Kidney epithelial cell (primary cell): ENCODE data around the gene KIF3C. TPM values are rescaled to one million over a fixed set of nuclear protein-coding genes. Genes with fewer than 3 reads are reported as not detected.

Experiments used
- DNase-seq: peaks from one replicate; pipeline ENCODE4 v3.0.0-alpha.2; 2010; ENCODE audit warnings: low read depth
- H3K27me3 ChIP-seq: 2 replicates; pipeline ENCODE4 v1.6.0; 2011; ENCODE audit warnings: low read length; ENCODE audit not compliant: control insufficient read depth, insufficient read depth
- H3K36me3 ChIP-seq: 2 replicates; pipeline ENCODE4 v1.5.1; 2011; ENCODE audit warnings: low read length; ENCODE audit not compliant: control insufficient read depth, insufficient read depth
- H3K4me3 ChIP-seq: 2 replicates; pipeline ENCODE4 v1.5.1; 2011; ENCODE audit warnings: low read depth, mild to moderate bottlenecking, control low read depth, low read length
- CTCF ChIP-seq: IDR thresholded peaks from 2 replicates; pipeline ENCODE4 v1.5.1; 2011; ENCODE audit warnings: mild to moderate bottlenecking, moderate library complexity, low read length, control low read depth, inconsistent platforms; ENCODE audit not compliant: insufficient read depth, poor library complexity, severe bottlenecking
- total RNA-seq: library from RNA; depleted of rRNA; stranded (reverse); fragments of >200 nt; gene quantifications from 2 replicates; pipeline ENCODE4 v1.2.3, GENCODE V29; 2015

The KIF3C gene
- total RNA-seq, 1 donor from 2014 or later = 58.3 TPM

DNA sequence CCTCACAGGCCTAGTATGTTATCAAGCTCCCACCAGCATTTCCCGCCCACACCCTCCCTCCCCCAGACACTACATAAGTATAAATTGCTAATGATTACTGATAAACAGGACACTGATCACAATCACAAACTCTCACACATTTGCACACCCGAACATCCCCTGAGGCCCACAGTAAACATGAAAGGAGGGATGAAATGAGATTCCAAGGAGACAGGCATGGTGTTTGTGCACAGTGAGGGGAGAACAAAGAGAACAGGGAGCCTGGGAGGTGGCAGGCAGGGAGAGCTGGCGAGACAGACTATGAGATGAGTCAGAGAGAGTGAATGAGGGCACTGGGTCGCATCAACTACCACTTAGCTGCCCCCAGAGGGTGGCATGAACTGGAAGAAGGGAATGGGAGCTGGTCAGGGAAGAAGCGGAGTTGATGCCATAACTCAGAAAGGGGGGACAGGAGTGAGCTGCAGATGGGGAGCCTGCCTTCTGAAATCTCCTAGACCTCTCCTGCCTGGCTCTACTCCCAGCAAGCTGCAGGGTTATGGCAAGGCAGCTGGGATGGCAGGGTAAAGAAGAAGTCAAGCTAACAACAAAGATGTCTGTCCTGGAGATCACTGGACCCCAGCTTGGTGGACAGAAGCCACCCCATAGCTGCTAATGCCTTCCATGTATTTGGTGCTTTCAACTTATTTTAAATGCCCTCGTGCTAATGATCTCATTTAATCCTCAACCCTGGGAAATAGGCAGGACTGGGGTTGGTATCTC, 5.1 kb downstream of the KIF3C start:
- Histone ChIP-seq H3K4me3 (no peak overlapping the region), H3K36me3 (no peaks in the 10 kb centered on the region), H3K27me3 (no peaks in the 10 kb centered on the region)
- TF ChIP-seq CTCF = peak; percentile 2
- DNase-seq = peak; percentile 62

DNA sequence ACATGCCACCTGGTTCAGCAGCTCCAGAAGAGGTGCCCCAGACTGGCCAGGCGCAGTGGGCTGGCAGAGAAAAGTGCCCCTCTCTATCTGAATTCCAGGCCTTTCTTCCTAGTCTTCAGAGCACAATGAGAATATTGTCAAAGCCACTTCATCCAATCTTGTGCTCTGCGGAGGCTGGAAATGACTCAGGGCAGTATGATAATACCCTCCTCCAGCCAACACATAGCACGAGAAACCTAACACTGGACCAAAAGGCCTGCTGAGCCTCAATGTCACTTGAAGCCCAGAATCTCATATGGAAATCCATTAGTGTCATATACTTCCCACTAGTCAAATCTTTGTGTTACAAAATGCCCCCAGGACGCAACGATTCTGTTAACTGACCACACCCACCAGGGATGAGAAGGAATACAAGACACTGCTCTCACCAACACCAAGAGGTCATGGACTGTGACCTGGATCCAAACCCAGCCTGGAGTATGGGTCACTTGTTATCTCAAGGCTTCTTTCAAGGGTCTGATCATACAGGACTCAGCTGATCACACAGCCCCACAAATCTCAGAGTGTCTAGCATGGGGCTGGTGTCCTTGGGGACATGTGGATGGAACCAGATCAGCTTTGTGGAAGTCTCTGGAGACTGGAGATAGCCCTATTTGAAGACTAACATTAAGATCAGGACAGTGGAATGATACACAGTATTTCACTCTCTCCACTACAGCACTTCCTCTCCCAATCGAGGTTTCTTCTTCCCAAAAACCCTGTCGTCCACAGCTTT, 10.1 kb downstream of the KIF3C start:
- TF ChIP-seq CTCF = no peak
- H3K4me3 ChIP-seq = no peak overlapping the region
- no peaks in the 10 kb centered on the region for H3K36me3 ChIP-seq
- H3K27me3 ChIP-seq = no peaks in the 10 kb centered on the region
- no peak for DNase-seq

DNA sequence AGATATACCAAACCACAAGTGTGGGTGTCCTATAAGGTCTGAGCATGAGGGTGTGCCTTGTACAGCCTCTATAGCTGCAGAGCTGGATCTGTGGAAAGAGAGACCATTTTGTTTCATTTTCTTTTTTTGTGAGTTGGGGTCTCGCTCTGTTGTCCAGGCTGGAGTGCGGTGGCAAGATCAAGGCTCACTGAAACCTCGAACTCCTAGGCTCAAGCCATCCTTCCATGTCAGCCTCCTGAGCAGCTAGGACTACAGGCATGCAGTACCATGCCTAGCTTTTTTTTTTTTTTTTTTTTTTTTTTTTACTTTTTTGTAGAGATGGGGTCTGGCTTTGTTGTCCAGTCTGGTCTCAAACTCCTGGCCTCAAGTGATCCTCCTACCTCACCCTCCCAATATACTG, 10.7 kb downstream of the KIF3C start:
- no peak for TF ChIP-seq CTCF
- H3K27me3 ChIP-seq = no peaks in the 10 kb centered on the region
- no peak for DNase-seq
- H3K36me3 ChIP-seq = no peaks in the 10 kb centered on the region
- no peak overlapping the region for H3K4me3 ChIP-seq

DNA sequence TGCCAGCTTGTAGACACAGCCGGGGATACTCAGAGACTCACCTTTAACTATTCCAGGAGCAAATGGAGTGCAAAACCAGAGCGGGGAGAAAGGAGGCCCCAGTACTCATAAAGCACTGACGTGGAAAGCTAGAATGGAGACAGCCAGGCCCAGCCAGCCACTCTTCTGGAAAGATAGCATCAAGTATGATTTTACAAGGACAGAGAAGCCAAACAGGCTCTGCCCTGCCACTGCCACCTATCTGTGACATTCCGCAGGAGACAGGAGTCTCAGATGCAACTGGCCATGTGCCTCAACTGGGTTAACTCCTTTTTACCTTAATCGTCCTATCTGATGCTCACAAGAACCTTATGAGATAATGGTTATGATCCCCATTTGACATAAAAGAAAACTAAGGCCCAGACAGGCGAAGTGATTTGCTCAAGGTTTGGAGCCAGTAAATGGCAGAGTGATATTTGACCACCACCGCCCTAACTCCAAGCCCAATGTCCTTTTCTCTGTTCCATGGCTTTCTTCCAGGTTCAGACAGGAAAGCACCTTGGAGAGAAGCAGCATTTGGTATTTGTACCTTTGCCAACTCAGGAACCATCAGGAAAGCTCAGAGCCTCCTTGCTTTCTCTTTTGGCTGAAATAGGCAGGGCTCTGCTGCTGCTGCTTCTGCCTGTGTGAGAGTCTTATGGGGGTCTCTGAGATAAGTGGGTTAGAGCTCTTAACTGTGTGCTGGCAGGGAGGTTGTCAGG, 15.6 kb downstream of the KIF3C start:
- no peak for DNase-seq
- no peak for TF ChIP-seq CTCF
- H3K27me3 ChIP-seq = no peaks in the 10 kb centered on the region
- H3K4me3 ChIP-seq = no peak overlapping the region
- H3K36me3 ChIP-seq = no peaks in the 10 kb centered on the region

- no peak overlapping the region for H3K4me3 ChIP-seq
- no peaks in the 10 kb centered on the region for H3K27me3 ChIP-seq
- H3K36me3 ChIP-seq = no peaks in the 10 kb centered on the region
- no peak for TF ChIP-seq CTCF
- DNase-seq = no peak
Observed at GRCh38 chr2:25964891-25965290, 17.4 kb downstream of the KIF3C start.
